Astrocyte of the cerebellum (primary cell): ENCODE data around the gene TKTL1.

Experiments used
- DNase-seq: peaks from one replicate; pipeline ENCODE4 v3.0.0-alpha.2; 2011; ENCODE audit warnings: low read depth
- H3K4me3 ChIP-seq: 2 replicates; pipeline ENCODE4 v1.5.1; 2011; ENCODE audit warnings: mild to moderate bottlenecking, low read depth, low read length, moderate library complexity
- CTCF ChIP-seq: IDR thresholded peaks from 2 replicates; pipeline ENCODE4 v1.5.1; 2012; ENCODE audit warnings: low read length, low read depth, moderate library complexity, mild to moderate bottlenecking; ENCODE audit errors: missing control alignments
- in situ Hi-C: cut with HindIII; loops from 2 replicates; pipeline ENCODE4 v1.10.0; 2017; ENCODE audit warnings: low sequenced_read_pairs

Gene TKTL1

DNA sequence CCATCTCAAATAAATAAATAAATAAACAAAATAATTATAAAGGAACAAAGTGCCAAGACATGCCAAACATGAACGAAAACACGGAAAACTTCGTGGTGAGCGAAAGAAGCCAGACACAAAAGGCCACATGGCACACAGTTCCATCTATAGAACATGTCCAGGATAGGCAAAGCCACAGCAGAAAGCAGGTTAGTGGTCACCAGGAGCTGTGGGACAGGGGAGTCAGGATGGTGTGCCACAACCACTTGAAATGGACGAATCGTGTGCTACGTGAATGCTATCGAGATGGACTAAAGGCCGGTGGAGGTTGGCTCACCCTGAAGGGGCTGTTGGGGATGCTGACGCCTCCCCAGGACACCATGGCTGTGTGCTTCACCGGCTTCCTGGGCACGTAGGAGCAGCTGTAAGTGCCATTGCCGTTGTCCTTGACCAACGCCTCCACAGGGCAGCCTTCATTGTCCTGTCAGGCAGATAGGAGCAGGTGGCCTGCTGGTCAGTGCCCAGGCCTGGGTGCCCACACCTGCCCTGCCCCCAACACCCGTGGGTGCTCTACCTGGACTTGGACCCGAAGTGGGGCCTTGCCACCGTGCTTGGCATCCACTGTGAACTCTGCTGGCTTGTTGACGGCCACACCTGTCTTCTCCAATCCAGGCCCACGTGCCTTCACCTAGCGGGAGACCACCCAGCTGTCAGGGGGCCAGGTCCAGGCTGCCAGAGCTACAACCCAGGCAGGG, 68.3 kb downstream of the TKTL1 start:
- TF ChIP-seq CTCF: no peak
- DNase-seq: no peak

DNA sequence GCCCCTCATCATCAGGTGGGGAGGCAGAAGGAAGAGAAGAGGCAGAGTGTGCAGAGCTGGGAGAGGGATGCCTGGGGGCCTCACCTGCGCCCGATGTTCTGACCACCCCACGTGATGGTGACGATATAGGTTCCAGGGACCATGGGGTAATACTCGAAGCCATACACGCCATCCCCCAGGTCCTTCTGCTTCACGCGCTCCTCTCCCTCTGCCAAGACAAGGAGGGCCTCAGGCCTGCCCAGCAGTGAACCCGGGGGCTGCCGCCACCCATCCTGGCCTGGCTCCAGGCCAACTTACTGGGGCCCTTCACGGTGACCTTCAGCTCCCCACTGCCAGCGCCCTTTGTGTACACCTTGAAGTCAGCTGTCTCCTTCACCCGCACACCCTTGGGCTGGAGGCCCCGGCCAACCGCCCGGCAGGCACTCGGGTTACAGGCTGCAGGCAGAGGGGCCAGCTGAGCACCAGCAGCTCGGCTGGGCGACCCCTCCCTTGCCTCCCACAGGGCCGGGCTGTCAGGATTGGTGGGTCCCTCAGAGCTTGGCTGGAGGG, 69.5 kb downstream of the TKTL1 start:
- DNase-seq: no peak
- in situ Hi-C loops: no loop called here
- no peak for TF ChIP-seq CTCF
- no peak overlapping the region for H3K4me3 ChIP-seq

More for the DNA sequence above, 68.3 kb downstream of the TKTL1 start:
- in situ Hi-C loops: no loop called here
- H3K4me3 ChIP-seq: no peak overlapping the region

- DNase-seq: no peak
- H3K4me3 ChIP-seq: no peak overlapping the region
- in situ Hi-C loops: no loop called here
- no peak for TF ChIP-seq CTCF
Observed at GRCh38 chrX:154365997-154366665, 70.5 kb downstream of the TKTL1 start.

DNA sequence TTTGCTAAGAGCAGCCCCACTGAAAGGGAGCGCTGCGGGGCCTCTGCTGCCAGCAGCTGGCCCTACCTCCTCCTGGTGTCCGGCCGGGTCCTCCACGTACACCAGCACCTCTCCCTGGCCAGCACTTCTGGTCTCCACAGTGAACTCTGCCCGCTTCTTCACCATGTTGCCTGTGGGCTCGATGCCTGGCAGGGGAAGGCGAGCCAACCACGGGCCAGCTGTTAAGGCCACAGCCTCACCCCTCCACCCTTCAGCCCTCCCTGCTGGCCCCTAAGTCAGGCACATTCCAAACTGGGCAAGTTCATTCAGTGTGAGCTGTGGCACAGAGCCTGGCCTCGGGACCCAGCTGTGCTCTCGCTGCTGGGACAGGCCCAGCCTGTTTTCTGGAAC, 71.1 kb downstream of the TKTL1 start:
- H3K4me3 ChIP-seq: no peak overlapping the region
- no peak for TF ChIP-seq CTCF
- DNase-seq: no peak
- in situ Hi-C loops: no loop called here

- peak overlapping the region; percentile 76 for H3K4me3 ChIP-seq
- in situ Hi-C loops: no loop called here
- no peak for DNase-seq
- no peak for TF ChIP-seq CTCF
Observed at GRCh38 chrX:154367474-154368308, 72.1 kb downstream of the TKTL1 start.

GRCh38 chrX:154368630-154369448, 73.2 kb downstream of the TKTL1 start:
- peak; percentile 52 for DNase-seq

More at GRCh38 chrX:154368630-154369448, 73.2 kb downstream of the TKTL1 start:
- in situ Hi-C loops: no loop called here
- peak overlapping the region; percentile 76 for H3K4me3 ChIP-seq
- no peak for TF ChIP-seq CTCF
